Natural killer cell treated with Interleukin-12 subunit alpha and Interleukin-12 subunit beta and Interleukin-15 and Interleukin-18, amount 100 ng/mL, for 72 hours (primary cell): Measurements from ENCODE around the gene TEX30. TPM values are rescaled to one million over a fixed set of nuclear protein-coding genes. Genes with fewer than 3 reads are reported as not detected.

Experiments used
- ATAC-seq, 2 donors: fragments of 150-1000 bp; cut with Tn5 transposase in 1 of 2; sonication (Bioruptor Pico), chemical (Tn5 transposase) in 1 of 2; 2 replicates each; pipeline ENCODE4 v1.10.0; 2021
- DNase-seq: peaks from one replicate; pipeline ENCODE4 v3.0.0; 2022; ENCODE audit warnings: low spot score
- H3K27ac Mint-ChIP-seq, 2 donors: 1 replicate in 1 of 2; 2 replicates in 1 of 2; pipeline ENCODE4 v1.8.0; 2022; ENCODE audit warnings: mixed read lengths in 2 of 2, mild to moderate bottlenecking in 1 of 2, moderate library complexity in 1 of 2
- H3K27me3 Mint-ChIP-seq, 2 donors: 1 replicate in 1 of 2; 2 replicates in 1 of 2; pipeline ENCODE4 v1.8.0; 2022; ENCODE audit warnings: mixed read lengths in 2 of 2
- H3K36me3 Mint-ChIP-seq: one replicate; pipeline ENCODE4 v1.8.0; 2022; ENCODE audit warnings: mixed read lengths
- H3K4me1 Mint-ChIP-seq, 2 donors: 1 replicate in 1 of 2; 2 replicates in 1 of 2; pipeline ENCODE4 v1.8.0; 2022; ENCODE audit warnings: low read depth in 2 of 2, mixed read lengths in 2 of 2, mild to moderate bottlenecking in 1 of 2
- H3K4me3 Mint-ChIP-seq: one replicate; pipeline ENCODE4 v1.8.0; 2022; ENCODE audit warnings: mixed read lengths
- H3K9me3 Mint-ChIP-seq: 2 replicates; pipeline ENCODE4 v1.8.0; 2022; ENCODE audit warnings: mixed read lengths
- total RNA-seq, 2 donors: library from RNA; stranded (reverse); gene quantifications; one replicate each; pipeline ENCODE4 v1.2.3, GENCODE V29; 2022

Gene TEX30
- total RNA-seq = 10 to 100 TPM; 23.3 to 29.1 TPM

- H3K36me3 Mint-ChIP-seq = peaks cover 6% of the 10 kb centered on the region
- H3K4me1 Mint-ChIP-seq = peaks cover 31 to 37% of the 10 kb centered on the region in 2 donors
- H3K27me3 Mint-ChIP-seq = no peaks in the 10 kb centered on the region
Measured at GRCh38 chr13:102773441-102774213, at the start of gene TEX30. Gene TEX30, minus strand, starts transcription at chr13:102773786. Its CDS starts 3,760 bp downstream, at chr13:102770026.

GRCh38 chr13:102817907-102818306 lies 44.3 kb upstream of the TEX30 start:
- Mint-ChIP-seq H3K9me3 (no peaks in the 10 kb centered on the region), H3K27me3 (no peaks in the 10 kb centered on the region), H3K36me3 (peaks cover 15% of the 10 kb centered on the region), H3K4me3 (no peak overlapping the region), H3K4me1 (peaks cover 8 to 10% of the 10 kb centered on the region in 2 donors), H3K27ac (no peak overlapping the region)
- ATAC-seq (no peak), DNase-seq (no peak)

More at GRCh38 chr13:102773441-102774213, at the start of gene TEX30:
- DNase-seq (peak; percentile 92), ATAC-seq (peak; percentile 97 to 98)
- peak within 1 kb of the TSS; percentile 86 for H3K4me3 Mint-ChIP-seq
- H3K27ac Mint-ChIP-seq = peak within 1 kb of the TSS; percentile 78 to 82
- no peaks in the 10 kb centered on the region for H3K9me3 Mint-ChIP-seq

- no peaks in the 10 kb centered on the region for H3K9me3 Mint-ChIP-seq
- H3K4me1 Mint-ChIP-seq = peaks cover 8 to 13% of the 10 kb centered on the region in 2 donors
- H3K27ac Mint-ChIP-seq = no peak overlapping the region
- H3K4me3 Mint-ChIP-seq = no peak overlapping the region
- peaks cover 14% of the 10 kb centered on the region for H3K36me3 Mint-ChIP-seq
- ATAC-seq (no peak), DNase-seq (no peak)
- no peaks in the 10 kb centered on the region for H3K27me3 Mint-ChIP-seq
Measured at GRCh38 chr13:102817241-102817640, 43.7 kb upstream of the TEX30 start.

GRCh38 chr13:102816708-102817107 lies 43.1 kb upstream of the TEX30 start:
- H3K27ac Mint-ChIP-seq = no peak overlapping the region
- ATAC-seq = no peak

GRCh38 chr13:102815788-102816187 lies 42.2 kb upstream of the TEX30 start:
- Mint-ChIP-seq H3K36me3 (peaks cover 19% of the 10 kb centered on the region), H3K4me3 (no peak overlapping the region), H3K4me1 (peaks cover 8 to 18% of the 10 kb centered on the region in 2 donors), H3K27me3 (no peaks in the 10 kb centered on the region), H3K9me3 (no peaks in the 10 kb centered on the region), H3K27ac (no peak overlapping the region)
- DNase-seq = no peak
- no peak for ATAC-seq

More at GRCh38 chr13:102816708-102817107, 43.1 kb upstream of the TEX30 start:
- Mint-ChIP-seq H3K36me3 (peaks cover 14% of the 10 kb centered on the region), H3K4me1 (peaks cover 8 to 18% of the 10 kb centered on the region in 2 donors), H3K27me3 (no peaks in the 10 kb centered on the region), H3K9me3 (no peaks in the 10 kb centered on the region), H3K4me3 (no peak overlapping the region)
- DNase-seq = no peak

- Mint-ChIP-seq H3K36me3 (peaks cover 24% of the 10 kb centered on the region), H3K27me3 (no peaks in the 10 kb centered on the region), H3K4me1 (peaks cover 10 to 18% of the 10 kb centered on the region in 2 donors), H3K4me3 (no peak overlapping the region), H3K27ac (no peak overlapping the region), H3K9me3 (no peaks in the 10 kb centered on the region)
- ATAC-seq (no peak), DNase-seq (no peak)
Measured at GRCh38 chr13:102814793-102815192, 41.2 kb upstream of the TEX30 start.

GRCh38 chr13:102814025-102814607 lies 40.5 kb upstream of the TEX30 start:
- Mint-ChIP-seq H3K9me3 (no peaks in the 10 kb centered on the region), H3K27ac (no peak overlapping the region), H3K4me1 (peaks cover 10 to 18% of the 10 kb centered on the region in 2 donors), H3K36me3 (peaks cover 24% of the 10 kb centered on the region), H3K27me3 (no peaks in the 10 kb centered on the region), H3K4me3 (no peak overlapping the region)
- no peak for ATAC-seq
- no peak for DNase-seq

GRCh38 chr13:102812611-102813287 lies 39.2 kb upstream of the TEX30 start:
- Mint-ChIP-seq H3K36me3 (peaks cover 24% of the 10 kb centered on the region), H3K27ac (no peak overlapping the region), H3K27me3 (no peaks in the 10 kb centered on the region), H3K9me3 (no peaks in the 10 kb centered on the region), H3K4me1 (peaks cover 16 to 18% of the 10 kb centered on the region in 2 donors), H3K4me3 (no peak overlapping the region)
- DNase-seq (no peak), ATAC-seq (no peak)

GRCh38 chr13:102807699-102808098 lies 34.1 kb upstream of the TEX30 start:
- H3K4me1 Mint-ChIP-seq = peaks cover 8 to 13% of the 10 kb centered on the region in 2 donors
- no peaks in the 10 kb centered on the region for H3K9me3 Mint-ChIP-seq
- no peak overlapping the region for H3K27ac Mint-ChIP-seq
- ATAC-seq (no peak), DNase-seq (no peak)
- no peak overlapping the region for H3K4me3 Mint-ChIP-seq
- peaks cover 18% of the 10 kb centered on the region for H3K36me3 Mint-ChIP-seq
- H3K27me3 Mint-ChIP-seq = no peaks in the 10 kb centered on the region

- Mint-ChIP-seq H3K27me3 (no peaks in the 10 kb centered on the region), H3K27ac (no peak overlapping the region), H3K9me3 (no peaks in the 10 kb centered on the region), H3K4me3 (no peak overlapping the region), H3K36me3 (peaks cover 5% of the 10 kb centered on the region), H3K4me1 (peaks cover 7 to 23% of the 10 kb centered on the region in 2 donors)
- DNase-seq (no peak), ATAC-seq (no peak)
Measured at GRCh38 chr13:102805680-102806079, 32.1 kb upstream of the TEX30 start.

- Mint-ChIP-seq H3K27me3 (no peaks in the 10 kb centered on the region), H3K4me3 (peak overlapping the region; percentile 91), H3K27ac (peak overlapping the region; percentile 65 to 68), H3K4me1 (peaks cover 13 to 18% of the 10 kb centered on the region in 2 donors), H3K36me3 (no peaks in the 10 kb centered on the region), H3K9me3 (no peaks in the 10 kb centered on the region)
- peak; percentile 90 for ATAC-seq
- DNase-seq = peak; percentile 89
Measured at GRCh38 chr13:102800145-102801041, 26.8 kb upstream of the TEX30 start.

GRCh38 chr13:102799426-102800144 lies 26.0 kb upstream of the TEX30 start:
- peak overlapping the region; percentile 65 to 69 for H3K27ac Mint-ChIP-seq
- H3K36me3 Mint-ChIP-seq = no peaks in the 10 kb centered on the region
- H3K9me3 Mint-ChIP-seq = no peaks in the 10 kb centered on the region
- H3K4me3 Mint-ChIP-seq = peak overlapping the region; percentile 91
- H3K4me1 Mint-ChIP-seq = peaks cover 13 to 18% of the 10 kb centered on the region in 2 donors
- DNase-seq (no peak), ATAC-seq (peak; percentile 7 to 10)
- H3K27me3 Mint-ChIP-seq = no peaks in the 10 kb centered on the region
